Endothelial cell of umbilical vein (primary cell): ENCODE results near the gene CSPG5. TPM values are rescaled to one million over a fixed set of nuclear protein-coding genes. Genes with fewer than 3 reads are reported as not detected.

Experiments used
- BruUV-seq: library from RNA; stranded (reverse); fragments of 400-500 nt; replicated peaks from 2 replicates; lab custom pipeline; 2021; lab: Mats Ljungman, UMichigan
- CTCF ChIA-PET: fragments of 300-600, 350-600 bp; sonication (Branson Sonifier 250); formaldehyde crosslinking; loops from one replicate; lab custom pipeline; 2021; ENCODE audit warnings: antibody characterized with exemption, inconsistent platforms; lab: Charles Lee
- POLR2A ChIA-PET: fragments of 300-600, 350-600 bp; sonication (Branson Sonifier 250); formaldehyde crosslinking; loops from one replicate; lab custom pipeline; 2021; ENCODE audit warnings: antibody characterized with exemption, inconsistent platforms; lab: Charles Lee
- DNase-seq: peaks from one replicate; pipeline ENCODE4 v3.0.0-alpha.2; 2011; ENCODE audit warnings: low read depth, low spot score
- FAIRE-seq: peaks from 2 replicates; lab custom pipeline; 2011; peaks lifted over from hg19 to GRCh38; lab: Jason Lieb, UNC
- H2AFZ ChIP-seq: 2 replicates; pipeline ENCODE4 v1.6.0; 2012; ENCODE audit warnings: low read depth, low read length, control low read depth, inconsistent platforms
- H3K27ac ChIP-seq: 2 replicates; pipeline ENCODE4 v1.5.1; 2011; ENCODE audit warnings: low read depth, mild to moderate bottlenecking, control low read depth, low read length, moderate library complexity; ENCODE audit not compliant: insufficient read depth
- H3K27me3 ChIP-seq, 2 experiments: 2 replicates each; pipeline versions ENCODE4 v1.6.0 to v1.6.1; 2011; ENCODE audit warnings: low read length in 2 of 2, mixed read lengths in 1 of 2; ENCODE audit not compliant: control insufficient read depth in 2 of 2, insufficient read depth in 2 of 2
- H3K36me3 ChIP-seq, 2 experiments: 2 replicates in 1 of 2; 3 replicates in 1 of 2; pipeline ENCODE4 v1.5.1; 2011; ENCODE audit warnings: low read length in 2 of 2, mild to moderate bottlenecking in 1 of 2, moderate library complexity in 1 of 2; ENCODE audit not compliant: control insufficient read depth in 2 of 2, insufficient read depth in 2 of 2; ENCODE audit errors: extremely low read depth in 1 of 2
- H3K4me1 ChIP-seq: 3 replicates; pipeline ENCODE4 v1.5.1; 2011; ENCODE audit warnings: mild to moderate bottlenecking, low read length; ENCODE audit not compliant: control insufficient read depth, insufficient read depth; ENCODE audit errors: extremely low read depth
- H3K4me2 ChIP-seq: 2 replicates; pipeline ENCODE4 v1.6.1; 2011; ENCODE audit warnings: low read length, control low read depth, mixed read lengths; ENCODE audit not compliant: insufficient read depth
- H3K4me3 ChIP-seq, 3 experiments: fragments of 200-600 bp in 1 of 3; sonication (generic), shearing (Covaris generic) in 1 of 3; replicated peaks in 1 of 3; 2 replicates each; pipeline ENCODE4 v1.5.1; 2011 to 2016; ENCODE audit warnings: control low read depth in 3 of 3, low read length in 3 of 3, mild to moderate bottlenecking in 2 of 3, inconsistent platforms in 1 of 3, low read depth in 1 of 3, moderate library complexity in 1 of 3; ENCODE audit not compliant: insufficient read depth in 1 of 3
- H3K79me2 ChIP-seq: 2 replicates; pipeline ENCODE4 v1.6.0; 2012; ENCODE audit warnings: low read length, inconsistent platforms; ENCODE audit not compliant: control insufficient read depth, insufficient read depth
- H3K9ac ChIP-seq: replicated peaks from 2 replicates; pipeline ENCODE3; 2011; ENCODE audit warnings: low read length, control low read depth; ENCODE audit not compliant: insufficient read depth; ENCODE audit errors: extremely low read depth
- H3K9me1 ChIP-seq: replicated peaks from 3 replicates; pipeline ENCODE4 v1.6.0; 2011; ENCODE audit warnings: mild to moderate bottlenecking, low read length; ENCODE audit not compliant: control insufficient read depth, insufficient read depth; ENCODE audit errors: extremely low read depth
- H3K9me3 ChIP-seq: replicated peaks from 2 replicates; pipeline ENCODE4 v1.5.1; 2012; ENCODE audit warnings: low read length, inconsistent platforms; ENCODE audit not compliant: control insufficient read depth, insufficient read depth
- H4K20me1 ChIP-seq: replicated peaks from 2 replicates; pipeline ENCODE3; 2011; ENCODE audit warnings: mild to moderate bottlenecking, low read length; ENCODE audit not compliant: control insufficient read depth, insufficient read depth; ENCODE audit errors: extremely low read depth
- CTCF ChIP-seq, 2 donors: IDR thresholded peaks; 1 replicate in 1 of 2; 2 replicates in 1 of 2; pipeline ENCODE4 v1.5.1; 2011; ENCODE audit warnings: low read length in 2 of 2, mild to moderate bottlenecking in 2 of 2, moderate library complexity in 2 of 2, control low read depth in 1 of 2, inconsistent platforms in 1 of 2, low read depth in 1 of 2; ENCODE audit not compliant: insufficient read depth in 1 of 2; ENCODE audit errors: extremely low read depth in 1 of 2
- EZH2 ChIP-seq: IDR thresholded peaks from 2 replicates; pipeline ENCODE4 v1.6.1; 2012; ENCODE audit warnings: borderline replicate concordance, low read depth, mild to moderate bottlenecking, moderate library complexity, low read length, inconsistent platforms; ENCODE audit not compliant: severe bottlenecking
- FOS ChIP-seq: IDR thresholded peaks from 2 replicates; pipeline ENCODE4 v1.6.1; 2011; ENCODE audit warnings: mild to moderate bottlenecking, low read length, moderate library complexity, borderline replicate concordance; ENCODE audit not compliant: insufficient read depth
- GATA2 ChIP-seq: IDR thresholded peaks from 2 replicates; pipeline ENCODE4 v1.7.0; 2011; ENCODE audit warnings: low read depth, mild to moderate bottlenecking, moderate library complexity, mixed read lengths, low read length; ENCODE audit not compliant: insufficient read length, insufficient read depth
- JUN ChIP-seq: IDR thresholded peaks from 2 replicates; pipeline ENCODE4 v1.6.1; 2011; ENCODE audit warnings: borderline replicate concordance, low read depth; ENCODE audit not compliant: insufficient read length, insufficient read depth
- MAX ChIP-seq: IDR thresholded peaks from 2 replicates; pipeline ENCODE4 v1.6.1; 2011; ENCODE audit not compliant: insufficient read depth, insufficient read length
- MYC ChIP-seq: IDR thresholded peaks from one replicate; pipeline ENCODE4 v1.6.1; 2011; ENCODE audit warnings: mild to moderate bottlenecking, low read depth, low read length
- POLR2A ChIP-seq: IDR thresholded peaks from 2 replicates; pipeline ENCODE4 v1.6.1; 2012; ENCODE audit warnings: low read depth, mild to moderate bottlenecking, control low read depth, low read length
- POLR2AphosphoS5 ChIP-seq: IDR thresholded peaks from 2 replicates; pipeline ENCODE4 v1.6.1; 2012; ENCODE audit warnings: low read depth, mild to moderate bottlenecking, control low read depth, low read length, moderate library complexity; ENCODE audit not compliant: insufficient read depth
- dilution Hi-C: fragments of 300-500 bp; cut with MboI; formaldehyde crosslinking; loops from one replicate; pipeline ENCODE4 v1.15.0; 2019; ENCODE audit warnings: low sequenced_read_pairs; ENCODE audit not compliant: extremely low pct_ligation_motif_present
- intact Hi-C: fragments of 100-400 bp; cut with micrococcal nuclease; formaldehyde crosslinking; loops from one replicate; pipeline ENCODE4 v1.10.0; 2022
- polyA plus RNA-seq, 4 experiments: library from polyadenylated mRNA; depleted of rRNA in 3 of 4; stranded (reverse) in 3 of 4; unstranded in 1 of 4; fragments of >200 nt; gene quantifications; 2 replicates each; pipeline versions ENCODE4 v1.2.1 to v1.2.3, GENCODE V29; 2011 to 2012; ENCODE audit warnings: missing spikeins in 1 of 4
- total RNA-seq: library from RNA; stranded (reverse); gene quantifications from 2 replicates; pipeline ENCODE4 v1.2.3, GENCODE V29; 2021

Gene CSPG5
- total and polyA plus RNA-seq, 2 donors (not counting 3 experiments of a cell fraction or from before 2014, with no cell fraction given), result 0.32 to 0.55 TPM

DNA sequence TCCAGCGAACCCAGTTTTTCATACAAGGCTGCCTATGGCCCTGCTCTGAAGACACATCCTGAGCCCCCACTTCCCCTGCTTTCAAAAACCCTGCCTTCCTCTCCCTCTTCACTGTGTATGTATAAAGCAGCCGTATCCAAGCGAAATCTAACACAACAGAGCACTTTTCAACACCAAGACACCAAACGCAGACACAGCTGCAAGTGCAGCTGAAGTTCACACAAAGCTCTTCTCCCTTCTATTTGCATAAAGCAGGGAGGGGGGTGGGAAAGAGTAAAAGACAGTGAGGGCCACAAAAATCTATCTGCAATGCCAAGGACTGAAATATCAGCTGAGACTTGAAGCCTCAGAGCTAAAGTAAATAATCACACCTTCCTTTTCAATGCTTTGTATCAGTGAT lies 35.1 kb upstream of the CSPG5 start:
- no peak for FAIRE-seq
- no peak for DNase-seq
- intact Hi-C loops, result no loop called here

GRCh38 chr3:47612879-47613278 lies 34.2 kb upstream of the CSPG5 start:
- intact Hi-C loops, result no loop called here
- dilution Hi-C loops, result no loop called here

More for the DNA sequence above, 35.1 kb upstream of the CSPG5 start:
- no peak overlapping the region for H3K9ac ChIP-seq
- H3K9me1 ChIP-seq, result no peaks in the 10 kb centered on the region
- dilution Hi-C loops, result no loop called here
- no peak overlapping the region for H3K4me3 ChIP-seq
- H2AFZ ChIP-seq, result no peak overlapping the region
- no peak overlapping the region for H3K4me2 ChIP-seq
- peaks cover 13 to 14% of the 10 kb centered on the region in 2 experiments for H3K36me3 ChIP-seq
- H4K20me1 ChIP-seq, result no peaks in the 10 kb centered on the region
- H3K27ac ChIP-seq, result no peak overlapping the region
- POLR2A ChIA-PET, result interaction anchor here (0.6 kb wide), 1 partner anchor 297 kb away, joined by 7 read pairs; no protein-coding TSS in a partner anchor
- CTCF ChIA-PET, result no interaction called here
- TF ChIP-seq GATA2, result no peak
- no peak for TF ChIP-seq POLR2AphosphoS5
- TF ChIP-seq MAX, result no peak
- no peak for TF ChIP-seq MYC
- peaks cover 8% of the 10 kb centered on the region for H3K4me1 ChIP-seq
- H3K79me2 ChIP-seq, result no peaks in the 10 kb centered on the region
- no TSS peak for BruUV-seq
- no peaks in the 10 kb centered on the region for H3K27me3 ChIP-seq
- no peaks in the 10 kb centered on the region for H3K9me3 ChIP-seq

More at GRCh38 chr3:47612879-47613278, 34.2 kb upstream of the CSPG5 start:
- Histone ChIP-seq H3K4me2 (no peak overlapping the region), H3K36me3 (peaks cover 13% of the 10 kb centered on the region in 2 experiments), H3K4me3 (no peak overlapping the region), H3K27ac (no peak overlapping the region), H2AFZ (no peak overlapping the region), H3K79me2 (no peaks in the 10 kb centered on the region), H3K4me1 (peaks cover 8% of the 10 kb centered on the region), H4K20me1 (no peaks in the 10 kb centered on the region), H3K9ac (no peak overlapping the region), H3K9me3 (no peaks in the 10 kb centered on the region), H3K9me1 (no peaks in the 10 kb centered on the region), H3K27me3 (no peaks in the 10 kb centered on the region)
- FAIRE-seq, result no peak
- ChIA-PET CTCF (interaction anchor here (1.1 kb wide), 1 partner anchor 12 kb away, joined by 5 read pairs; no protein-coding TSS in a partner anchor), POLR2A (no interaction called here)
- DNase-seq, result no peak
- no TSS peak for BruUV-seq
- TF ChIP-seq POLR2AphosphoS5 (no peak), EZH2 (no peak), POLR2A (no peak), MYC (no peak), MAX (no peak), JUN (no peak), GATA2 (no peak), FOS (no peak), CTCF (IDR thresholded peaks at IDR 0.05; ENCODE audit: extremely low read depth in 1 of 2, insufficient read depth in 1 of 2, low read depth in 1 of 2, low read length in 2 of 2) (no peak)
